ENCODE measurements around the gene PPP2CA.
"Not testable (repeated sequence)": the region's sequence is repeated elsewhere in the genome, so short reads cannot be mapped to it uniquely, and the experiment has no call there.

PPP2CA gene

GRCh38 chr5:134225780-134226440, at the start of gene PPP2CA:
PPP2CA (minus strand) TSS chr5:134226073; CDS start chr5:134225861, 212 bp downstream.
- DNase-seq = peak; percentile 94

GRCh38 chr5:134273642-134274395, 47.9 kb upstream of the PPP2CA start:
- no peak for DNase-seq

- DNase-seq = no peak
These were observed 45.2 kb upstream of the PPP2CA start for GRCh38 chr5:134271059-134271458.

- DNase-seq = no peak
These were observed 43.0 kb upstream of the PPP2CA start for GRCh38 chr5:134268919-134269318.

- no peak for DNase-seq
These were observed 42.2 kb upstream of the PPP2CA start for GRCh38 chr5:134268019-134268601.

GRCh38 chr5:134267366-134268018, 41.6 kb upstream of the PPP2CA start:
- DNase-seq = no peak

GRCh38 chr5:134263801-134264200, 37.9 kb upstream of the PPP2CA start:
- no peak for DNase-seq

- not testable (repeated sequence) for DNase-seq
These were observed 36.8 kb upstream of the PPP2CA start for GRCh38 chr5:134262629-134263028.

- no peak for DNase-seq
These were observed 33.0 kb upstream of the PPP2CA start for GRCh38 chr5:134258896-134259295.

- no peak for DNase-seq
These were observed 31.3 kb upstream of the PPP2CA start for GRCh38 chr5:134257176-134257575.

- DNase-seq = no peak
These were observed 29.7 kb upstream of the PPP2CA start for GRCh38 chr5:134255418-134256150.

- DNase-seq = not testable (repeated sequence)
These were observed 27.7 kb upstream of the PPP2CA start for GRCh38 chr5:134253368-134254153.

GRCh38 chr5:134252671-134253070, 26.8 kb upstream of the PPP2CA start:
- DNase-seq = no peak

GRCh38 chr5:134250949-134251348, 25.1 kb upstream of the PPP2CA start:
- no peak for DNase-seq

GRCh38 chr5:134249469-134250379, 23.9 kb upstream of the PPP2CA start:
- DNase-seq = no peak

GRCh38 chr5:134248256-134248655, 22.4 kb upstream of the PPP2CA start:
- no peak for DNase-seq

GRCh38 chr5:134247428-134248224, 21.8 kb upstream of the PPP2CA start:
- DNase-seq = no peak

GRCh38 chr5:134246771-134247427, 21.0 kb upstream of the PPP2CA start:
- no peak for DNase-seq

- no peak for DNase-seq
These were observed 19.8 kb upstream of the PPP2CA start for GRCh38 chr5:134245692-134246091.

Data from NCI-H1048 (cell line).